MM.1S (cell line): ENCODE data around the gene UROS.

ENCODE experiments used
- CTCF ChIP-seq: fragments of 300-600 bp; sonication (generic); IDR thresholded peaks from 2 replicates; pipeline ENCODE4 v1.5.1; 2016; ENCODE audit warnings: antibody characterized with exemption, low read length, mixed read lengths
- EZH2 ChIP-seq: fragments of 300-600 bp; sonication (generic); optimal IDR thresholded peaks from 2 replicates; pipeline ENCODE3; 2017; ENCODE audit warnings: low read depth, mild to moderate bottlenecking, antibody characterized with exemption, low read length, mixed read lengths

GRCh38 chr10:125848857-125849256 is 25.8 kb upstream of the UROS start:
- TF ChIP-seq CTCF (no peak), EZH2 (no peak)
